A673 (cell line): ENCODE measurements around the gene CEP170B. TPM values are rescaled to one million over a fixed set of nuclear protein-coding genes. Genes with fewer than 3 reads are reported as not detected.

Experiments
- BruUV-seq: library from RNA; stranded (reverse); fragments of 400-500 nt; replicated peaks from 2 replicates; lab custom pipeline; 2021; lab: Mats Ljungman, UMichigan
- CTCF ChIA-PET: fragments of 300-600 bp; sonication (Branson Sonifier 250); formaldehyde crosslinking; loops from one replicate; lab custom pipeline; 2022; ENCODE audit warnings: antibody characterized with exemption; lab: Charles Lee
- POLR2A ChIA-PET: fragments of 300-600 bp; sonication (Branson Sonifier 250); formaldehyde crosslinking; loops from one replicate; lab custom pipeline; 2022; ENCODE audit warnings: antibody characterized with exemption; ENCODE audit not compliant: low non-redundant PET; lab: Charles Lee
- DNase-seq: peaks from one replicate; pipeline ENCODE4 v3.0.0-alpha.2; 2015; ENCODE audit warnings: low spot score
- H3K27ac ChIP-seq: fragments of 200-600 bp; sonication (generic); 2 replicates; pipeline ENCODE4 v1.5.1; 2016; ENCODE audit warnings: mixed run types, low read depth, mild to moderate bottlenecking, mixed read lengths, antibody characterized with exemption, low read length; ENCODE audit not compliant: poor library complexity, severe bottlenecking
- H3K27me3 ChIP-seq: fragments of 200-600 bp; sonication (generic); replicated peaks from 2 replicates; pipeline ENCODE4 v1.6.1; 2017; ENCODE audit warnings: mixed run types, low read depth, mild to moderate bottlenecking, mixed read lengths, antibody characterized with exemption, low read length; ENCODE audit not compliant: insufficient read depth, poor library complexity
- H3K36me3 ChIP-seq: fragments of 200-600 bp; sonication (generic); 2 replicates; pipeline ENCODE4 v1.6.1; 2016; ENCODE audit warnings: mixed run types, mild to moderate bottlenecking, mixed read lengths, antibody characterized with exemption, low read length; ENCODE audit not compliant: insufficient read depth, poor library complexity, severe bottlenecking
- H3K4me1 ChIP-seq: fragments of 200-600 bp; sonication (generic); 2 replicates; pipeline ENCODE4 v1.6.1; 2017; ENCODE audit warnings: mixed run types, mild to moderate bottlenecking, mixed read lengths, antibody characterized with exemption, low read length; ENCODE audit not compliant: insufficient read depth, poor library complexity, severe bottlenecking
- H3K4me3 ChIP-seq: fragments of 200-600 bp; sonication (generic); 2 replicates; pipeline ENCODE4 v1.5.1; 2016; ENCODE audit warnings: low read depth, mixed run types, mild to moderate bottlenecking, mixed read lengths, low read length; ENCODE audit not compliant: poor library complexity, severe bottlenecking
- H3K9me3 ChIP-seq: fragments of 200-600 bp; sonication (generic); 2 replicates; pipeline ENCODE4 v1.6.1; 2016; ENCODE audit warnings: mixed run types, low read depth, mild to moderate bottlenecking, mixed read lengths, antibody characterized with exemption, low read length; ENCODE audit not compliant: poor library complexity, severe bottlenecking
- CTCF ChIP-seq: fragments of 300-800, 200-600 bp; sonication (generic); conservative IDR thresholded peaks from 2 replicates; pipeline ENCODE4 v1.5.1; 2017; ENCODE audit warnings: low read depth, mild to moderate bottlenecking, antibody characterized with exemption, low read length, moderate library complexity, mixed read lengths
- EZH2 ChIP-seq: fragments of 200-600 bp; sonication (generic); IDR thresholded peaks from 2 replicates; pipeline ENCODE4 v1.6.1; 2017; ENCODE audit warnings: borderline replicate concordance, low read depth, mild to moderate bottlenecking, mixed read lengths, antibody characterized with exemption, low read length; ENCODE audit not compliant: poor library complexity, severe bottlenecking
- intact Hi-C: fragments of 100-400 bp; cut with micrococcal nuclease; formaldehyde crosslinking; loops from one replicate; pipeline ENCODE4 v1.10.0; 2022; ENCODE audit not compliant: unreplicated experiment
- total RNA-seq: library from RNA; stranded (reverse); gene quantifications from 2 replicates; pipeline ENCODE4 v1.2.3, GENCODE V29; 2021

The CEP170B gene
- total RNA-seq, 1 experiment from 2014 or later = 20.8 TPM

DNA sequence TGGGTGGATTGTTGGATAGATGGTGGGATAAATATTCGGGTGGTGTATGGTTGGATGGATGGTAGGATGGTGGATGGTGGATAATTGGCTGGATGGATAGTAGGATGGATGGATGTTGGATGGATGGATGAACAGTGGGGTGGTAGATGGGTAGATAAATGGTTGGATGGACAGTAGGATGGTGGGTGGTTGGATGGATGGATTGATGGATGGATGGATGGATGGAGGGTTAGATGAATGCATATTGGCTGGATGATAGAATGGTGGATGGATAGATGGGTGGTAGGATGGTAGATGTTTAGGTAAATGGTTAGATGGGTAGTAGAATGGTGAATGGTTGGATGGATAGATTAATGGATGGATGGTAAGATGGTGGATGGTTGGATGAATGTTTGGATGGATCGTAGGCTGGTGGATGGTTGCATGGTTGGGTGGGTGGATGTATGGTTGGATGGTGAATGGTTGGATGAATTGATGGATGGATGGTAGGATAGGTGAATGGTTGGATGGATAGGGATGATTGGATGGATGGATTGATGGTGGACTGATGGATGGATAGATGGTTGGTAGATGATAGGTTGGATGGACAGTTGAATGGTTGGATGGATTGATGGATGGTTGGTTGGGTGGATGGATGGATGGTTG lies 40.6 kb upstream of the CEP170B start:
- POLR2A ChIA-PET = no interaction called here
- H3K4me3 ChIP-seq = no peak overlapping the region
- no peaks in the 10 kb centered on the region for H3K36me3 ChIP-seq
- no TSS peak for BruUV-seq
- no peak overlapping the region for H3K27ac ChIP-seq
- H3K4me1 ChIP-seq = peaks cover 7% of the 10 kb centered on the region
- TF ChIP-seq EZH2 (no peak), CTCF (no peak)
- no peaks in the 10 kb centered on the region for H3K27me3 ChIP-seq
- intact Hi-C loops = no loop called here
- DNase-seq = no peak
- CTCF ChIA-PET = no interaction called here
- no peaks in the 10 kb centered on the region for H3K9me3 ChIP-seq

GRCh38 chr14:104826189-104826860 lies 38.7 kb upstream of the CEP170B start:
- BruUV-seq = no TSS peak
- intact Hi-C loops = loop anchor here (2.0 kb wide), 1 partner anchor 58 kb away; no protein-coding TSS in a partner anchor
- ChIA-PET POLR2A (no interaction called here), CTCF (interaction anchor here (0.6 to 1.0 kb wide), 4 partner anchors 16 to 375 kb away, joined by 3 to 5 read pairs (median 4); no protein-coding TSS in a partner anchor)
- Histone ChIP-seq H3K4me1 (peaks cover 7% of the 10 kb centered on the region), H3K4me3 (peak overlapping the region; percentile 55), H3K27ac (no peak overlapping the region), H3K36me3 (no peaks in the 10 kb centered on the region), H3K27me3 (no peaks in the 10 kb centered on the region), H3K9me3 (no peaks in the 10 kb centered on the region)
- TF ChIP-seq EZH2 (no peak), CTCF (peak; percentile 56)
- DNase-seq = peak; percentile 90

GRCh38 chr14:104826861-104827176 lies 38.2 kb upstream of the CEP170B start:
- TF ChIP-seq EZH2 (no peak), CTCF (no peak)
- Histone ChIP-seq H3K4me1 (peaks cover 7% of the 10 kb centered on the region), H3K4me3 (peak overlapping the region; percentile 55), H3K36me3 (no peaks in the 10 kb centered on the region), H3K27ac (no peak overlapping the region), H3K27me3 (no peaks in the 10 kb centered on the region), H3K9me3 (no peaks in the 10 kb centered on the region)
- ChIA-PET CTCF (interaction anchor here (1.0 kb wide), 1 partner anchor 58 kb away, joined by 3 read pairs; no protein-coding TSS in a partner anchor), POLR2A (no interaction called here)
- no peak for DNase-seq
- no TSS peak for BruUV-seq
- intact Hi-C loops = loop anchor here (2.0 kb wide), 1 partner anchor 58 kb away; no protein-coding TSS in a partner anchor
